GM18873 (cell line): Measurements from ENCODE around the gene LIPA.
"Not testable (repeated sequence)": the region's sequence is repeated elsewhere in the genome, so short reads cannot be mapped to it uniquely, and the experiment has no call there.

ENCODE experiments used
- ATAC-seq: cut with Tn5 transposase; IDR thresholded peaks from one replicate; pipeline ENCODE4 v1.9.1; 2021; ENCODE audit warnings: mild to moderate bottlenecking, moderate library complexity, moderate number of reproducible peaks; ENCODE audit not compliant: unreplicated experiment, low FRiP score

The LIPA gene

GRCh38 chr10:89271532-89271931 lies 20.0 kb upstream of the LIPA start:
- ATAC-seq, result no peak

- no peak for ATAC-seq
These were observed 18.5 kb upstream of the LIPA start for GRCh38 chr10:89270153-89270483.

GRCh38 chr10:89269433-89270152 lies 18.0 kb upstream of the LIPA start:
- no peak for ATAC-seq

GRCh38 chr10:89266721-89267453 lies 15.3 kb upstream of the LIPA start:
- no peak for ATAC-seq

GRCh38 chr10:89263531-89263930 lies 12.0 kb upstream of the LIPA start:
- no peak for ATAC-seq

GRCh38 chr10:89263091-89263490 lies 11.5 kb upstream of the LIPA start:
- no peak for ATAC-seq

GRCh38 chr10:89262086-89263051 lies 10.8 kb upstream of the LIPA start:
- no peak for ATAC-seq

- ATAC-seq, result no peak
These were observed 7.3 kb upstream of the LIPA start for GRCh38 chr10:89258881-89259280.

- no peak for ATAC-seq
These were observed 6.0 kb upstream of the LIPA start for GRCh38 chr10:89257581-89257980.

- ATAC-seq, result no peak
These were observed 5.4 kb upstream of the LIPA start for GRCh38 chr10:89256962-89257361.

- ATAC-seq, result no peak
These were observed 4.8 kb upstream of the LIPA start for GRCh38 chr10:89256340-89256739.

- ATAC-seq, result no peak
These were observed 4.2 kb upstream of the LIPA start for GRCh38 chr10:89255793-89256192.

GRCh38 chr10:89255091-89255579 lies 3.6 kb upstream of the LIPA start:
- ATAC-seq, result not testable (repeated sequence)

GRCh38 chr10:89252225-89252585 lies 630 bp upstream of the LIPA start:
- ATAC-seq, result no peak

- no peak for ATAC-seq
These were observed 638 bp downstream of the LIPA start for GRCh38 chr10:89250865-89251408.

- no peak for ATAC-seq
These were observed 2.6 kb downstream of the LIPA start for GRCh38 chr10:89248990-89249389.

GRCh38 chr10:89247623-89248022 lies 4.0 kb downstream of the LIPA start:
- not testable (repeated sequence) for ATAC-seq

GRCh38 chr10:89245802-89246201 lies 5.8 kb downstream of the LIPA start:
- no peak for ATAC-seq

- no peak for ATAC-seq
These were observed 8.6 kb downstream of the LIPA start for GRCh38 chr10:89242840-89243568.

GRCh38 chr10:89242345-89242684 lies 9.3 kb downstream of the LIPA start:
- no peak for ATAC-seq
